NOMO-1 (cell line): ENCODE results near the gene SYVN1.
A peak's percentile ranks its signal among the peaks of the same experiment; 100 is the strongest.

Experiments
- DNase-seq, 2 experiments: peaks; one replicate each; lab custom pipeline; 2025; ENCODE audit not compliant: unreplicated experiment in 2 of 2; lab: John Stamatoyannopoulos, UW

The SYVN1 gene

GRCh38 chr11:65114538-65115171, 19.7 kb downstream of the SYVN1 start:
- no peak for DNase-seq

- DNase-seq, result no peak
Measured at GRCh38 chr11:65113839-65114238, 20.5 kb downstream of the SYVN1 start.

GRCh38 chr11:65113361-65113756, 21.0 kb downstream of the SYVN1 start:
- no peak for DNase-seq

DNA sequence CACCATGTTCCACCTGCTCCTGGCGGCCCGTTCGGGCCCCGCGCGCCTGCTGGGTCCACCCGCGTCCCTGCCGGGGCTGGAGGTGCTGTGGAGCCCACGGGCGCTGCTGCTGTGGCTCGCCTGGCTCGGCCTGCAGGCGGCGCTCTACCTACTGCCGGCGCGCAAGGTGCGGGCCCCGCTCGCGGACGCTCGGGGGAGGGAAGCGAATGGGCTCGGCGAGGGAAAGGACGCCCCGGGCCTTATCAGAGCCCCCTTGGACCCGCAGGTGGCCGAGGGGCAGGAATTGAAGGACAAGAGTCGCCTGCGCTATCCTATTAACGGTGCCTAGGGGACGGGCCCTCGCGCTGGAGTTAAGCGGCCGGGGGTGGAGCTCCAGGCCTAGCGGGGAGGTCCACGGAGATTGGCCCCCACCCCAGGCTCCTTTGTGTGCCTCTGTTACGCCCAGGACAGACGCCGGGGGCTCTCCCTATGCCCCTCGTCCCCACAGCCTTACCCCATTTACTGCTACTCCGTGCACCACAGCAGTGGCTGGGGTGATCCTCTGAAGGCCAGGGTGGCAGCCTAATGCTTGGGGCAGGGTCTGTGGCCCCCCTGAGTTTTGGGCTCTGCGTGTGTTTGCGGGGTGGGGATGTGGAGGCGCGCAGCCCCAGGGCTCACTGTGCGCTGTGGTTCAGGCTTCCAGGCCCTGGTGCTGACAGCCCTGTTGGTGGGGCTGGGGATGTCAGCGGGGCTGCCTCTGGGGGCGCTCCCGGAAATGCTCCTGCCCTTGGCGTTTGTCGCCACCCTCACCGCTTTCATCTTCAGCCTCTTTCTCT, 21.6 kb downstream of the SYVN1 start:
- peak; percentile 21 to 51 for DNase-seq

- peak; percentile 91 to 92 for DNase-seq
Measured at GRCh38 chr11:65111744-65112545, 22.4 kb downstream of the SYVN1 start, which contains the start of gene TM7SF2. TSS of gene TM7SF2 (plus strand) at chr11:65111872. CDS start at chr11:65112016, 144 bp downstream.

- DNase-seq, result no peak
Measured at GRCh38 chr11:65111159-65111743, 23.1 kb downstream of the SYVN1 start.

GRCh38 chr11:65110354-65110861, 23.9 kb downstream of the SYVN1 start:
- DNase-seq, result peak; percentile 81 to 82

GRCh38 chr11:65109231-65110198, 24.8 kb downstream of the SYVN1 start:
- DNase-seq, result no peak

DNA sequence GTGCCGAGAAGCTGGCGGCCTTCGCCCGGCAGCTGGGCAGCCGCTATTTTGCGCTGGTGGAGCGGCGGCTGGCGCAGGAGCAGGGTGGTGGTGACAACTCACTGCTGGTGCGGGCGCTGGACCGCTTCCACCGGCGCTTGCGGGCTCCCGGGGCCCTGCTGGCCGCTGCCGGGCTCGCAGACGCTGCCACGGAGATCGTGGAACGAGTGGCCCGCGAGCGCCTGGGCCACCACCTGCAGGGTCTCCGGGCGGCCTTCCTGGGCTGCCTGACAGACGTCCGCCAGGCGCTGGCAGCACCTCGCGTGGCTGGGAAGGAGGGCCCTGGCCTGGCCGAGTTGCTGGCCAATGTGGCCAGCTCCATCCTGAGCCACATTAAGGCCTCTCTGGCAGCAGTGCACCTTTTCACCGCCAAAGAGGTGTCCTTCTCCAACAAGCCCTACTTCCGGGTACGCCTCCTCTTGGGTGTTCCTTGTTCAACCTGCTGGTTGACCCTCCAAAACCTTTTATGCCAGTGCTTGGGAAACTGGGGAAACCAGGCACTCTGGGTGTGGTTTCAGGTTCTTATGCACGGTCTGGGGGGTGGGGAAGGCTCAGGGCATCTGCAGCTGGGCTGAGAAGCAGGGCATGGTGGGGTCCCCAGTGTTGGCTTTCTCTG, 25.7 kb downstream of the SYVN1 start:
- DNase-seq, result no peak

DNA sequence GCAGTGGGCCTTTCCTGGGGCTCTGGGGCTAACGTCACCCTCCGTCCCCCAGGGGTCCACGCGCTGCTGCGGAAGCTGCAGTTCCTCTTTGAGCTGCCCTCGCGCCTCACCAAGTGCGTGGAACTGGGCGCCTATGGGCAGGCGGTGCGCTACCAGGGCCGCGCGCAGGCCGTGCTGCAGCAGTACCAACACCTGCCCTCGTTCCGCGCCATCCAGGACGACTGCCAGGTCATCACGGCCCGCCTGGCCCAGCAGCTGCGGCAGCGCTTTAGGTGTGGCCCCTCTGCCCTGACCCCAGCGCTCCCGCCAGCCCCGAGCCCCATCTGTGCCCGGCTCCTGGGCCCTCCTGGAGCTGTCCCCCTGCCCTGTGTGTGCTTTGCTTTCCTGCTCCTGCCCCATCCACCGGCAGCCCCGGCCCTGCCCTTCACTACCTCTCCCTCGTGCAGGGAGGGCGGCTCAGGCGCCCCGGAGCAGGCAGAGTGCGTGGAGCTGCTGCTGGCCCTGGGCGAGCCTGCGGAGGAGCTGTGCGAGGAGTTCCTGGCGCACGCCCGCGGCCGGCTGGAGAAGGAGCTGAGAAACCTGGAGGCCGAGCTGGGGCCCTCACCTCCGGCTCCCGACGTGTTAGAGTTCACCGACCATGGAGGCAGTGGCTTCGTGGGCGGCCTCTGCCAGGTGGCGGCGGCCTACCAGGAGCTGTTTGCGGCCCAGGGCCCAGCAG, 26.4 kb downstream of the SYVN1 start:
- no peak for DNase-seq

- DNase-seq, result no peak
Measured at GRCh38 chr11:65107078-65107477, 27.2 kb downstream of the SYVN1 start.

GRCh38 chr11:65104628-65105027, 29.7 kb downstream of the SYVN1 start:
- DNase-seq, result no peak

- no peak for DNase-seq
Measured at GRCh38 chr11:65103476-65103875, 30.8 kb downstream of the SYVN1 start.

GRCh38 chr11:65102142-65103095, 31.9 kb downstream of the SYVN1 start:
- DNase-seq, result no peak

DNA sequence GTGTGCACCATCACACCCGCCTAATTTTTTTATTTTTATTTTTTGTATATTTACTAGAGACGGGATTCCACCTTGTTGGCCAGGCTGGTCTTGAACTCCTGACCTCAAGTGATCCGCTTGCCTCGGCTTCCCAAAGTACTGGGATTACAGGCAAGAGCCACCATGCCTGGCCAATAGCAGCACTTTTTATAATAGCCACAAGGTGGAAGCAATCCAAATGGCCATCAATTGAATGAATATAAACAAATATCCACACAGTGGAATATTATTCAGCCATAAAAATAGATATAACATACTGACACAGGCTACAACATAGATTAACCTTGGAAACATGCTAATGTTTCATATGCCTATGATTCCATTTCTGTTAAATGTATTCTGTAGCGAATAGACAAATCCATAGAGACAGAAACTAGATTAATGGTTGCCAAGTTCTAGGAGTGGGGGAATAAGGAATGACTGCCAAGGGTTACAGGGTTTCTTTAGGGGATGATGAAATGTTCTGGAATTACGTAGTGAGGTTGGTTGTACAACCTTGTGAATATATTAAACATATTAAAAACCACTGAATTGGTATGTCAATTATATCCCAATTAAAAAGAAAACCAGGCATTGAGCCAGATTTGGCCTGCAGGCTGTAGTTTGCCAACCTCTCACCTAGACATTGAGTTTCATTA, 33.5 kb downstream of the SYVN1 start:
- no peak for DNase-seq

DNA sequence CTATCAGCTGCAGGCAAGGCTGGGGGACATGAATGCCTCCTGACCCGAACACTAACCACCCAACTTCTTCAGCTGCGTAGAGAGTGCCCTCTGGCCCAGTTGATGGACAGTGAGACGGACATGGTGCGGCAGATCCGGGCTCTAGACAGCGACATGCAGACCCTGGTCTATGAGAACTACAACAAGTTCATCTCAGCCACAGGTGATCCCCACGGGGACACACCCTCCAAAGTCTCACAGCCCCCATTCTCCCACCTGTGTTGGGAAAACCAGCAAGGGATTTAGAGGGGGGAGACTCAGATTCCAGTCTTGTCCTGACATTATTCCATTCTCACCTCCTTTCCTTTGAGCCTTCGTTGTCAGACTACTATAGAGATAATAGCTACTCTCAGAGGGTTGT, 37.4 kb downstream of the SYVN1 start:
- DNase-seq, result no peak
